Upper lobe of left lung (tissue), 6 donors: ENCODE data around the gene HSFX2. TPM values are rescaled to one million over a fixed set of nuclear protein-coding genes. Genes with fewer than 3 reads are reported as not detected.
"Not testable (repeated sequence)": the region's sequence is repeated elsewhere in the genome, so short reads cannot be mapped to it uniquely, and the experiment has no call there.

Source experiments
- ATAC-seq, 2 donors: fragments of 200-7000 bp; cut with Tn5 transposase; one replicate each; pipeline ENCODE4 v1.9.1; 2022; ENCODE audit warnings: mild to moderate bottlenecking in 2 of 2, moderate library complexity in 2 of 2; ENCODE audit not compliant: low FRiP score in 2 of 2
- DNase-seq, 2 donors: peaks; one replicate each; pipeline ENCODE4 v3.0.0-alpha.2; 2019 to 2020
- H3K27ac ChIP-seq, 4 donors: fragments of 200-600 bp; sonication (generic); one replicate each; pipeline ENCODE4 v1.5.1; 2016 to 2019
- H3K27me3 ChIP-seq, 4 donors: fragments of 200-600 bp; sonication (generic); one replicate each; pipeline ENCODE4 v1.5.1; 2017 to 2019
- H3K36me3 ChIP-seq, 4 donors: fragments of 200-600 bp; sonication (generic); one replicate each; pipeline ENCODE4 v1.5.1; 2016 to 2019
- H3K4me1 ChIP-seq, 4 donors: fragments of 200-600 bp; sonication (generic); one replicate each; pipeline ENCODE4 v1.5.1; 2018 to 2019
- H3K4me3 ChIP-seq, 4 donors: fragments of 200-600 bp; sonication (generic); one replicate each; pipeline ENCODE4 v1.5.1; 2017 to 2019; ENCODE audit warnings: mild to moderate bottlenecking in 2 of 4, moderate library complexity in 1 of 4
- H3K9me3 ChIP-seq, 4 donors: fragments of 200-600 bp; sonication (generic); one replicate each; pipeline ENCODE4 v1.5.1; 2018 to 2019
- WGBS, 2 donors: methylation state at CpG; one replicate each; pipeline ENCODE4 v1.1.5; 2017 to 2018; 5-methylcytosine and 5-hydroxymethylcytosine counted together
- total RNA-seq, 6 donors: library from RNA; depleted of rRNA in 4 of 6; stranded (reverse); fragments of >200 nt in 4 of 6; gene quantifications; one replicate each; pipeline versions ENCODE4 v1.1.0 to v1.2.1, GENCODE V29; 2016 to 2021
- donor health status: DM: no; HTN: no; CAD: no; lungs with moderate emphysema.
- donor health status: DM: no; HTN: yes; CAD: no; lungs with severe emphysema.

Gene HSFX2
- total RNA-seq, 6 donors from 2014 or later = 0.24 to 0.49 TPM; not detected in 4

DNA sequence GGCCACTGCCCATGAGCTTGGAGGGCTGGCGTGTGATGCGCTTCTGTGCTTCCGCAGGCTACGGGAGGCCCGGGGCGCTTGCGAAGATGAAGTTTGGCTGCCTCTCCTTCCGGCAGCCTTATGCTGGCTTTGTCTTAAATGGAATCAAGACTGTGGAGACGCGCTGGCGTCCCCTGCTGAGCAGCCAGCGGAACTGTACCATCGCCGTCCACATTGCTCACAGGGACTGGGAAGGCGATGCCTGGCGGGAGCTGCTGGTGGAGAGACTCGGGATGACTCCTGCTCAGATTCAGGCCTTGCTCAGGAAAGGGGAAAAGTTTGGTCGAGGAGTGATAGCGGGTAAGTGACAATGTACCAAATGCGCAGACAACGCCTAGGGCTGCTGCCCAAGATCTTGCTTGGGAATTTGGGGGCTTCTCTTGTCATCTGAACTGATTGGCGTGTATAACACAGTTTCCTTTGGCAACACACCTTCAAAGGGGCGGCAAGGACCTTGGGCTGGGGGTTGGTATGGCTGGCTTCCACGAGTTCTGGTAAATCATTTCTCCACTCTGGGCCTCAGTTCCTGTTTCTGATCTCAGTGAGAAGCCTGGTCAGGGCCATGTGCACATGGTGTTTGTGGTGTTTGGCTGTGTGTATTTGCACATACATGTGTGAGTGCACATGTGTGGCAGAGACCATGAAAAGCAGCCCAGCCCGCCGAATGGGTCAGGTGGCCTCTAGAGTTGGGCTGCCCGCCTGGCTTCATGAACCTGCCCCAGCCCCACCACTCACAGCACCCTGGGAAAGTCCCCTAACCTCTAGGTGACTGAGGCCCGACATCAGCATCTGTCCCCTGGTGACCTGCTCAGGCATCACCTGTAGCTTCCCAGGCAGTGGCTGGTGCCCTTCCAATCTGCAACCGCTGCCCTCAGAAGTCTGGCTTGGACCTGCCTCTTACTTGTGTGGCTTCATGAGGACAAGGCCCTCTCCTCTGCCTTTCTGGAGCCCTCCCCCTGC lies 49.3 kb downstream of the HSFX2 start:
- H3K36me3 ChIP-seq, DNase-seq, H3K4me3 ChIP-seq, H3K9me3 ChIP-seq, H3K27ac ChIP-seq, H3K4me1 ChIP-seq, ATAC-seq, H3K27me3 ChIP-seq: not testable (repeated sequence)
- 76 to 86% methylated on average over 10 to 20 of the region's 29 CpGs for WGBS, 2 donors

Other genes with a start within 250 kb of the HSFX2 start
- gene IDS, start 90.0 kb downstream of the HSFX2 start, total RNA-seq = 100 to 1,000 TPM in 3 of 6 donors, 10 to 100 TPM in 3; 77.5 to 130 (median 97.5) TPM
- gene EOLA1, start 54.3 kb downstream of the HSFX2 start, total RNA-seq = 10 to 100 TPM; 12.2 to 30.5 (median 17.2) TPM
- not detected for gene HSFX3, start 45.4 kb downstream of the HSFX2 start, total RNA-seq
- not detected for gene MAGEA9B, start 7.9 kb downstream of the HSFX2 start, total RNA-seq
- gene TMEM185A, start 36.5 kb upstream of the HSFX2 start, total RNA-seq = 10 to 100 TPM in 5 of 6 donors, 1 to 10 TPM in 1; 9.4 to 26.0 (median 17.2) TPM
- not detected for gene MAGEA11, start 116.7 kb upstream of the HSFX2 start, total RNA-seq
- gene HSFX1, start 178.8 kb upstream of the HSFX2 start, total RNA-seq = 1 to 10 TPM in 3 of 6 donors, under 1 TPM in 1, not detected in 2; 0.91 to 4.2 (median 1.4) TPM
- not detected for gene MAGEA9, start 186.6 kb upstream of the HSFX2 start, total RNA-seq